GM12865 (cell line): ENCODE results near the gene ERP27.
A peak's percentile ranks its signal among the peaks of the same experiment; 100 is the strongest.

Experiments
- DNase-seq: peaks from one replicate; pipeline ENCODE4 v3.0.0; 2010; ENCODE audit warnings: low read depth
- H3K4me3 ChIP-seq: 2 replicates; pipeline ENCODE4 v1.5.1; 2011; ENCODE audit warnings: mild to moderate bottlenecking, low read depth, low read length, control low read depth
- CTCF ChIP-seq: IDR thresholded peaks from 2 replicates; pipeline ENCODE4 v1.5.1; 2011; ENCODE audit warnings: low read length, control low read depth, low read depth, inconsistent platforms; ENCODE audit not compliant: insufficient read depth; ENCODE audit errors: missing control alignments

Gene ERP27

GRCh38 chr12:14942196-14942931, 4.0 kb upstream of the ERP27 start:
- no peak overlapping the region for H3K4me3 ChIP-seq
- TF ChIP-seq CTCF: no peak
- DNase-seq: no peak

GRCh38 chr12:14941369-14941768, 3.0 kb upstream of the ERP27 start:
- H3K4me3 ChIP-seq: no peak overlapping the region
- DNase-seq: no peak
- TF ChIP-seq CTCF: no peak

GRCh38 chr12:14937689-14938088, 648 bp downstream of the ERP27 start:
- peak; percentile 55 for DNase-seq
- no peak overlapping the region for H3K4me3 ChIP-seq
- peak; percentile 45 for TF ChIP-seq CTCF

- no peak for TF ChIP-seq CTCF
- no peak overlapping the region for H3K4me3 ChIP-seq
- no peak for DNase-seq
Observed at GRCh38 chr12:14937014-14937413, 1.3 kb downstream of the ERP27 start.

GRCh38 chr12:14936224-14936861, 2.0 kb downstream of the ERP27 start:
- TF ChIP-seq CTCF: peak; percentile 22
- no peak for DNase-seq
- H3K4me3 ChIP-seq: no peak overlapping the region

- no peak overlapping the region for H3K4me3 ChIP-seq
- no peak for DNase-seq
- no peak for TF ChIP-seq CTCF
Observed at GRCh38 chr12:14935031-14935430, 3.3 kb downstream of the ERP27 start.
